Stomach (tissue), 4 donors: ENCODE results near the gene EHD1.

Source experiments
- CTCF ChIP-seq, 7 experiments: fragments of 450-650 bp in 4 of 7; fragments of 200-600 bp in 3 of 7; sonication (generic) in 3 of 7; IDR thresholded peaks; one replicate each; pipeline ENCODE4 v1.5.1; 2016 to 2019; ENCODE audit warnings: antibody characterized with exemption in 7 of 7, control low read depth in 2 of 7, mild to moderate bottlenecking in 1 of 7
- EP300 ChIP-seq: sonication (generic); formaldehyde crosslinking; IDR thresholded peaks from one replicate; pipeline ENCODE4 v1.6.1; 2017; ENCODE audit warnings: antibody characterized with exemption
- POLR2A ChIP-seq, 4 donors: fragments of 450-650 bp; IDR thresholded peaks; one replicate each; pipeline ENCODE4 v1.6.1; 2016; ENCODE audit warnings: antibody characterized with exemption in 4 of 4, control low read depth in 2 of 4, mild to moderate bottlenecking in 1 of 4, moderate library complexity in 1 of 4
- POLR2AphosphoS5 ChIP-seq, 3 donors: sonication (generic); formaldehyde crosslinking; IDR thresholded peaks; one replicate each; pipeline ENCODE4 v1.6.1; 2016; ENCODE audit warnings: antibody characterized with exemption in 3 of 3

GRCh38 chr11:64910451-64911093, 32.2 kb upstream of the EHD1 start:
- TF ChIP-seq EP300 (no peak), CTCF (IDR thresholded peaks at IDR 0.05) (no peak), POLR2A (IDR thresholded peaks at IDR 0.05) (no peak), POLR2AphosphoS5 (IDR thresholded peaks at IDR 0.05) (no peak)
